Lower leg skin (tissue), 4 donors: Measurements from ENCODE around the gene LIX1. TPM values are rescaled to one million over a fixed set of nuclear protein-coding genes. Genes with fewer than 3 reads are reported as not detected.

Experiments
- DNase-seq, 2 donors: peaks; one replicate each; pipeline ENCODE4 v3.0.0-alpha.2; 2019; ENCODE audit warnings: low spot score in 2 of 2
- H3K4me3 ChIP-seq: fragments of 200-600 bp; sonication (generic); 2 replicates; pipeline ENCODE4 v1.5.1; 2017; ENCODE audit warnings: mild to moderate bottlenecking, low read depth; ENCODE audit not compliant: poor library complexity, severe bottlenecking
- CTCF ChIP-seq, 3 donors: fragments of 450-650 bp; IDR thresholded peaks; one replicate each; pipeline ENCODE4 v1.5.1; 2016; ENCODE audit warnings: antibody characterized with exemption in 3 of 3, mild to moderate bottlenecking in 3 of 3, moderate library complexity in 2 of 3
- POLR2A ChIP-seq, 2 donors: fragments of 450-650 bp; IDR thresholded peaks; one replicate each; pipeline ENCODE4 v1.6.1; 2016 to 2017; ENCODE audit warnings: antibody characterized with exemption in 2 of 2, mild to moderate bottlenecking in 1 of 2, moderate library complexity in 1 of 2
- WGBS, 2 donors: methylation state at CpG; one replicate each; pipeline ENCODE4 v1.1.5; 2018; 5-methylcytosine and 5-hydroxymethylcytosine counted together
- intact Hi-C: fragments of 100-400 bp; cut with DNase I; formaldehyde crosslinking; loops from one replicate; pipeline ENCODE4 v1.15.0; 2023; ENCODE audit warnings: low total_unique reads
- total RNA-seq, 4 donors: library from RNA; depleted of rRNA; stranded (reverse); fragments of >200 nt; gene quantifications; one replicate each; pipeline ENCODE4 v1.1.0, GENCODE V29; 2016

The LIX1 gene
- total RNA-seq, 4 donors from 2014 or later, result 0.19 TPM; not detected in 3

- TF ChIP-seq CTCF (IDR thresholded peaks at IDR 0.05) (no peak), POLR2A (IDR thresholded peaks at IDR 0.05) (no peak)
- WGBS, 2 donors, result 97 to 100% methylated on average over 1 of the region's 1 CpG
- intact Hi-C loops, result no loop called here
- no peak overlapping the region for H3K4me3 ChIP-seq
- DNase-seq, result no peak
Measured at GRCh38 chr5:97127727-97128126, 14.7 kb downstream of the LIX1 start.

GRCh38 chr5:97125125-97125683, 17.2 kb downstream of the LIX1 start:
- H3K4me3 ChIP-seq, result no peak overlapping the region
- whole genome bisulfite sequencing, 2 donors, result 73 to 74% methylated on average over 3 of the region's 3 CpGs
- TF ChIP-seq CTCF (IDR thresholded peaks at IDR 0.05) (no peak), POLR2A (IDR thresholded peaks at IDR 0.05) (no peak)
- no peak for DNase-seq
- intact Hi-C loops, result no loop called here

- TF ChIP-seq CTCF (IDR thresholded peaks at IDR 0.05) (no peak), POLR2A (IDR thresholded peaks at IDR 0.05) (no peak)
- WGBS, 2 donors, result 55 to 61% methylated on average over 2 of the region's 2 CpGs
- no peak overlapping the region for H3K4me3 ChIP-seq
- no peak for DNase-seq
- intact Hi-C loops, result no loop called here
Measured at GRCh38 chr5:97124335-97124734, 18.1 kb downstream of the LIX1 start.

GRCh38 chr5:97121848-97122247, 20.6 kb downstream of the LIX1 start:
- DNase-seq, result no peak
- H3K4me3 ChIP-seq, result no peak overlapping the region
- intact Hi-C loops, result no loop called here
- no peak for TF ChIP-seq CTCF (IDR thresholded peaks at IDR 0.05)
- 89 to 93% methylated on average over 5 of the region's 5 CpGs for WGBS, 2 donors

GRCh38 chr5:97120195-97120594, 22.2 kb downstream of the LIX1 start:
- DNase-seq, result no peak
- 42 to 70% methylated on average over 2 of the region's 2 CpGs for WGBS, 2 donors
- TF ChIP-seq CTCF (IDR thresholded peaks at IDR 0.05), result no peak
- TF ChIP-seq POLR2A (IDR thresholded peaks at IDR 0.05), result no peak
- H3K4me3 ChIP-seq, result no peak overlapping the region
- intact Hi-C loops, result no loop called here

- TF ChIP-seq CTCF (IDR thresholded peaks at IDR 0.05) (no peak), POLR2A (IDR thresholded peaks at IDR 0.05) (no peak)
- intact Hi-C loops, result no loop called here
- no peak for DNase-seq
- no peak overlapping the region for H3K4me3 ChIP-seq
- 73 to 81% methylated on average over 2 of the region's 2 CpGs for WGBS, 2 donors
Measured at GRCh38 chr5:97119007-97119390, 23.4 kb downstream of the LIX1 start.
